ENCODE data around the gene GGCX. TPM values are rescaled to one million over a fixed set of nuclear protein-coding genes. Genes with fewer than 3 reads are reported as not detected.
A peak's percentile ranks its signal among the peaks of the same experiment; 100 is the strongest.

Gene GGCX
- total RNA-seq, 4 donors from 2014 or later: 7.9 to 31.3 (median 23.5) TPM

DNA sequence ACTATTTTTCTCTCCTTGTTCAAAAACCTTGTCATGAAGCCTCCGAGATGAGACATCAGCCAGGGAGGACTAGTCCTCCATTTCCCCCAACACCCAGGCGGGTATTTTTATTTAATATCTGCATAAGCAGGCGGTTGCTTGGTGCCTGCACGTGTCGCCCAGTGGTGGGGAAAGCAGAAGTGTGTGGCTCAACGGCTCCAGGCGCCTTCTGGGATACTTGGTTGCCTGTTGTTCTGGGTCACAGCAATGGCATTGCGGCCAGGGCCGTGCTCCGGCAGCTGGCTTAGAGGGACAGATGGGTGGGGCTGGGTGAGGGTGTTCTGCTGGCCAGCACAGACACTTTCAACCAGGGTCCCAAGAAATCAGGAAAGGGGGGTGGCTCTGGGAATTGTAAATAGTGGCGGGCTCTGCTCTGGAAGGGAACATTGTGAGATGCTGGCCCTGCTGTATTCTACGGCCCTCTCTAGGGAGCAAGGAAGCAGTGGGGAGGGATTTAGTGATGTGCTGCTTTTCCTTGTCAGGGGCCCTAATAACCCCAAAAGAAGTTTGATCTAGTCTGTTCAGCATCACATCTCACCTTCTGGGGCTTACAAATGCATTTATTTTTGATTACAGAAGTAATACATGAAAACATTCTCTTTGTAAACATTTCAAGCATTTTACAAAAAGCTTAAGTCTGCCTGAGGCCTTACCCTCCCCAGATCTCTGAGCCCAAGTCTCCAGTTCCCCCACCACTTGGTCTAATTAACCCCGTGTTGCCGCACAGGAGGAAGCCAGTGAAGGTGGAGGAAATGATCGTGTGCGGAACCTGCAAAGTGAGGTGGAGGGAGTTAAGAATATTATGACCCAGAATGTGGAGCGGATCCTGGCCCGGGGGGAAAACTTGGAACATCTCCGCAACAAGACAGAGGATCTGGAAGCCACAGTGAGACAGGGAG, 17.2 kb upstream of the GGCX start:
- Histone ChIP-seq H3K4me3 (peak overlapping the region; percentile 4 to 65 (median 48)), H3K27me3 (no peaks in the 10 kb centered on the region), H3K36me3 (no peaks in the 10 kb centered on the region), H3K4me1 (peaks cover 7 to 38% (median 21%) of the 10 kb centered on the region in 4 donors), H3K9me3 (no peaks in the 10 kb centered on the region), H3K27ac (peak overlapping the region; percentile 78 to 95 (median 84))
- 32 to 59% methylated on average over 8 to 19 of the region's 19 CpGs for WGBS, 2 donors (ENCODE audit: low coverage in 1 of 2)
- in situ Hi-C loops (cut with MboI; ENCODE audit: low pct_ligation_motif_present in 1 of 4, low pct_unique_long_range_greater_than_20kb in 1 of 4, low sequenced_read_pairs in 3 of 4) (no loop called here), intact Hi-C loops (cut with DNase I; ENCODE audit: low total_unique reads) (no loop called here)
- TF ChIP-seq POLR2AphosphoS5 (IDR thresholded peaks at IDR 0.05) (no peak), POLR2A (IDR thresholded peaks at IDR 0.05) (no peak), EP300 (IDR thresholded peaks at IDR 0.05; ENCODE audit: low read depth) (no peak)
- TF ChIP-seq, protein P1, sequence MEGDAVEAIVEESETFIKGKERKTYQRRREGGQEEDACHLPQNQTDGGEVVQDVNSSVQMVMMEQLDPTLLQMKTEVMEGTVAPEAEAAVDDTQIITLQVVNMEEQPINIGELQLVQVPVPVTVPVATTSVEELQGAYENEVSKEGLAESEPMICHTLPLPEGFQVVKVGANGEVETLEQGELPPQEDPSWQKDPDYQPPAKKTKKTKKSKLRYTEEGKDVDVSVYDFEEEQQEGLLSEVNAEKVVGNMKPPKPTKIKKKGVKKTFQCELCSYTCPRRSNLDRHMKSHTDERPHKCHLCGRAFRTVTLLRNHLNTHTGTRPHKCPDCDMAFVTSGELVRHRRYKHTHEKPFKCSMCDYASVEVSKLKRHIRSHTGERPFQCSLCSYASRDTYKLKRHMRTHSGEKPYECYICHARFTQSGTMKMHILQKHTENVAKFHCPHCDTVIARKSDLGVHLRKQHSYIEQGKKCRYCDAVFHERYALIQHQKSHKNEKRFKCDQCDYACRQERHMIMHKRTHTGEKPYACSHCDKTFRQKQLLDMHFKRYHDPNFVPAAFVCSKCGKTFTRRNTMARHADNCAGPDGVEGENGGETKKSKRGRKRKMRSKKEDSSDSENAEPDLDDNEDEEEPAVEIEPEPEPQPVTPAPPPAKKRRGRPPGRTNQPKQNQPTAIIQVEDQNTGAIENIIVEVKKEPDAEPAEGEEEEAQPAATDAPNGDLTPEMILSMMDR (IDR thresholded peaks at IDR 0.05): no peak
- DNase-seq: peak; percentile 62

DNA sequence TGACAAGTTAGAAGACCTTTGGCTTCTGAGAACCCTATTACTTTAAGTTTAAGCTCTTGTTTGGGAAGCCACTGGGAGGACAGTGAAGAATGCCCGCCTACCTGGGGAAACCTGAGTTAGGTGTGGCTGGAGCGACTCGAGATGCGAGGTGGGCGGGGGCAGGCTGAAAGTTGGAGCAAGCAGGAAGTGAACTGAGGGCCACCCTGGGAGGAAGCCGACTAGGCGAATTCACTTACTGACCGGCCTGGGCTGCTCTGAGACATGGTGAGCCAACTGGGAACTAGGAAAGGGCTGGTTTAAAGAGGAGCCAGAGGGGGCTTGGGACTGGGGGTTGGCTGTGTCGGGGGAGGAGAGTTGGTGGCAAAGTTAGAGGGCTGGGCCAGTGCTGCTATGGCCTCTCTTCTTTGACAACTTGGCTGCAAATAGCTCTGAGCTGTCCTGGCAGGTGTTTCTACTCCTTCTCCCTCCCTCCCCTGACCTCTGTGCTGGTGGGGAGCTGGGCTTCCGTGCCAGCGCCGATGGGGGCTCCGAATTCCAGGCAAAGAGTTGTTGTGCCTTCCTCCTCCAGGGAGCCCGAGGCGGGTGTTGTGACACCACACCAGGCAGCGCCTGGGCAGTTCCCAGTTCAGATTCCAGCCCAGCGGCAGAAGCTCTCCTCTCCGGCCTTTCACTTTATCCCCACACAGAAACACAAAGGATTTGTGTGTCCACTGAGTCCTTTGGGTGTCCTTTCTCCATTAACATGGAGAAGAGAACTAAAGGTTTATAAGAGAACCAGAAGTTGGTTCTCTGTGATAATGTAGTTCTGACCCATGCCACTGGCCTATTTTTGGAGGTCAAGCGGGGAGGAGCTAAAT, 16.3 kb upstream of the GGCX start, which contains the start of gene VAMP8:
TSS of gene VAMP8 (plus strand) at position 201 of the 857 bp plus-strand sequence. CDS start at position 262, 61 bp downstream.
- Histone ChIP-seq H3K36me3 (no peaks in the 10 kb centered on the region), H3K4me1 (peaks cover 5 to 32% (median 21%) of the 10 kb centered on the region in 4 donors), H3K4me3 (peak within 1 kb of the TSS; percentile 4 to 65 (median 48)), H3K27ac (peak within 1 kb of the TSS; percentile 78 to 95 (median 84)), H3K27me3 (no peaks in the 10 kb centered on the region), H3K9me3 (no peaks in the 10 kb centered on the region)
- peak; percentile 91 for DNase-seq
- intact Hi-C loops (cut with DNase I; ENCODE audit: low total_unique reads): no loop called here
- TF ChIP-seq EP300 (IDR thresholded peaks at IDR 0.05; ENCODE audit: low read depth) (no peak), POLR2AphosphoS5 (IDR thresholded peaks at IDR 0.05) (peak in 2 of 3 donors; percentile 74 to 75), POLR2A (IDR thresholded peaks at IDR 0.05) (peak; percentile 72)
- TF ChIP-seq, protein P1 (IDR thresholded peaks at IDR 0.05): no peak
- in situ Hi-C loops (cut with MboI; ENCODE audit: low pct_ligation_motif_present in 1 of 4, low pct_unique_long_range_greater_than_20kb in 1 of 4, low sequenced_read_pairs in 3 of 4): no loop called here
- 0 to 17% methylated on average over 5 to 19 of the region's 19 CpGs for WGBS, 2 donors (ENCODE audit: low coverage in 1 of 2)

DNA sequence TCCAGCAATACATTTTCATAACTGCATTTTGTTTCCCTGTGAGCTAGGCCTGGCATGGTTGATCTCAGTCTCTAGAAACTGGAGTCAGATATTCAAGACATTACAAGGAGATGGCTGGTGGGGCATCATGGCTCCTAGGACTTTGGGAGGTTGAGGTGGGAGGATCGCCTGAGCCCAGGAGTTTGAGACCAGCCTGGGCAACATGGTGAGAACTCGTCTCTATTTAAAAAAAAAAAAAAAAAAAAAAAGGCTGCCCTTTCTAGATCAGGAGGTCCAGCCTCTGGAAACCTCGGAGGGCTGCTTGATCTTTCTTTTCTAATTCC, 15.7 kb upstream of the GGCX start:
- Histone ChIP-seq H3K27me3 (no peaks in the 10 kb centered on the region), H3K4me3 (peak overlapping the region in 1 of 4 donors; percentile 49), H3K27ac (peak overlapping the region; percentile 78 to 95 (median 84)), H3K9me3 (no peaks in the 10 kb centered on the region), H3K36me3 (no peaks in the 10 kb centered on the region), H3K4me1 (peaks cover 5 to 32% (median 21%) of the 10 kb centered on the region in 4 donors)
- WGBS, 2 donors (ENCODE audit: low coverage in 1 of 2): 40% methylated on average over 3 of the region's 3 CpGs; no CpG with 5 or more reads in 1 of the 2 donors
- TF ChIP-seq EP300 (IDR thresholded peaks at IDR 0.05; ENCODE audit: low read depth): no peak
- no peak for TF ChIP-seq POLR2A (IDR thresholded peaks at IDR 0.05)
- TF ChIP-seq, protein P1 (IDR thresholded peaks at IDR 0.05): no peak
- no peak for TF ChIP-seq POLR2AphosphoS5 (IDR thresholded peaks at IDR 0.05)
- intact Hi-C loops (cut with DNase I; ENCODE audit: low total_unique reads) (no loop called here), in situ Hi-C loops (cut with MboI; ENCODE audit: low pct_ligation_motif_present in 1 of 4, low pct_unique_long_range_greater_than_20kb in 1 of 4, low sequenced_read_pairs in 3 of 4) (no loop called here)
- no peak for DNase-seq

DNA sequence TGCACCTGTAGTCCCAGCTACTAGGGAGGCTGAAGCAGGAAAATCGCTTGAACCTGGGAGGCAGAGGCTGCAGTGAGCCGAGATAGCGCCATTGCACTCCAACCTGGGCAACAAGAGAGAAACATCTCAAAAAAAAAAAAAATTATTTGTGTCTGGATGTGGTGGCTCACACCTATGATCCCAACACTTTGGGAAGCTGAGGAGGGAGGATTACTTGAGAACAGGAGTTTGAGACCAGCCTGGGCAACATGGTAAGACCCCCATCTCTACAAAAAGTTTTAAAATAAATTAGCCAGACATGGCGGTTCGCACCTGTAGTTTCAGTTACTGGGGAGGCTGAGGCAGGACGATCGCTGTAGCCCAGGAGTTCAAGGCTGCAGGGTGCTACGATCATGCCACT, 14.4 kb upstream of the GGCX start:
- no peak for DNase-seq
- Histone ChIP-seq H3K36me3 (no peaks in the 10 kb centered on the region), H3K4me1 (peaks cover 5 to 32% (median 21%) of the 10 kb centered on the region in 4 donors), H3K27ac (no peak overlapping the region), H3K27me3 (no peaks in the 10 kb centered on the region), H3K4me3 (no peak overlapping the region), H3K9me3 (no peaks in the 10 kb centered on the region)
- in situ Hi-C loops (cut with MboI; ENCODE audit: low pct_ligation_motif_present in 1 of 4, low pct_unique_long_range_greater_than_20kb in 1 of 4, low sequenced_read_pairs in 3 of 4) (no loop called here), intact Hi-C loops (cut with DNase I; ENCODE audit: low total_unique reads) (no loop called here)
- WGBS, 2 donors (ENCODE audit: low coverage in 1 of 2): 82 to 91% methylated on average over 6 to 8 of the region's 8 CpGs
- TF ChIP-seq POLR2AphosphoS5 (IDR thresholded peaks at IDR 0.05): no peak
- no peak for TF ChIP-seq POLR2A (IDR thresholded peaks at IDR 0.05)
- TF ChIP-seq, protein P1 (IDR thresholded peaks at IDR 0.05): no peak
- no peak for TF ChIP-seq EP300 (IDR thresholded peaks at IDR 0.05; ENCODE audit: low read depth)
